H9 (cell line): ENCODE data around the gene HMOX2. TPM values are rescaled to one million over a fixed set of nuclear protein-coding genes. Genes with fewer than 3 reads are reported as not detected.

Experiments used
- DNase-seq: peaks from one replicate; pipeline ENCODE4 v3.0.0-alpha.2; 2017
- H2AFZ ChIP-seq: one replicate; pipeline ENCODE4 v1.6.1; 2013; ENCODE audit warnings: mild to moderate bottlenecking, low read length, control low read depth, moderate library complexity
- H2AK5ac ChIP-seq: 2 replicates; pipeline ENCODE4 v1.6.1; 2013; ENCODE audit warnings: low read length, control low read depth, mixed read lengths; ENCODE audit not compliant: insufficient read length
- H2BK120ac ChIP-seq: one replicate; pipeline ENCODE4 v1.6.1; 2013; ENCODE audit warnings: low read depth, mild to moderate bottlenecking, low read length, control low read depth, inconsistent platforms; ENCODE audit not compliant: poor library complexity, severe bottlenecking
- H2BK12ac ChIP-seq: 2 replicates; pipeline ENCODE4 v1.6.1; 2013; ENCODE audit warnings: low read length, control low read depth, mixed read lengths, low read depth; ENCODE audit not compliant: insufficient read length
- H2BK15ac ChIP-seq: 2 replicates; pipeline ENCODE4 v1.6.1; 2013; ENCODE audit warnings: low read depth, low read length, control low read depth
- H2BK20ac ChIP-seq: one replicate; pipeline ENCODE4 v1.6.1; 2013; ENCODE audit warnings: low read depth, mild to moderate bottlenecking, low read length, control low read depth, inconsistent platforms; ENCODE audit not compliant: poor library complexity, severe bottlenecking
- H2BK5ac ChIP-seq: 2 replicates; pipeline ENCODE4 v1.6.1; 2013; ENCODE audit warnings: low read length, control low read depth, mixed read lengths; ENCODE audit not compliant: insufficient read length
- H3K14ac ChIP-seq: 2 replicates; pipeline ENCODE4 v1.6.1; 2013; ENCODE audit warnings: low read length, control low read depth; ENCODE audit not compliant: insufficient read depth
- H3K18ac ChIP-seq: 2 replicates; pipeline ENCODE4 v1.6.1; 2013; ENCODE audit warnings: low read depth, mild to moderate bottlenecking, mixed read lengths, low read length, control low read depth; ENCODE audit not compliant: insufficient read length
- H3K23ac ChIP-seq: 2 replicates; pipeline ENCODE4 v1.6.1; 2013; ENCODE audit warnings: low read length, control low read depth, mixed read lengths, low read depth; ENCODE audit not compliant: insufficient read length
- H3K23me2 ChIP-seq: 2 replicates; pipeline ENCODE4 v1.6.1; 2013; ENCODE audit warnings: low read depth, mild to moderate bottlenecking, mixed read lengths, low read length, control low read depth; ENCODE audit not compliant: insufficient read length, poor library complexity, severe bottlenecking
- H3K27ac ChIP-seq: 2 replicates; pipeline ENCODE4 v1.5.1; 2013; ENCODE audit warnings: low read length, control low read depth, mixed read lengths, low read depth; ENCODE audit not compliant: insufficient read length
- H3K27me3 ChIP-seq: 2 replicates; pipeline ENCODE4 v1.6.1; 2013; ENCODE audit warnings: low read length, control low read depth, inconsistent platforms; ENCODE audit not compliant: insufficient read depth
- H3K4ac ChIP-seq: 2 replicates; pipeline ENCODE4 v1.6.1; 2013; ENCODE audit warnings: low read depth, mild to moderate bottlenecking, control low read depth, inconsistent platforms, low read length, moderate library complexity
- H3K4me1 ChIP-seq: 2 replicates; pipeline ENCODE4 v1.6.1; 2013; ENCODE audit warnings: low read length, control low read depth, inconsistent platforms; ENCODE audit not compliant: insufficient read depth
- H3K4me2 ChIP-seq: 2 replicates; pipeline ENCODE4 v1.6.1; 2013; ENCODE audit warnings: low read length, control low read depth, mixed read lengths; ENCODE audit not compliant: insufficient read length, insufficient read depth
- H3K56ac ChIP-seq: 2 replicates; pipeline ENCODE4 v1.6.1; 2013; ENCODE audit warnings: low read depth, mild to moderate bottlenecking, mixed read lengths, low read length, control low read depth; ENCODE audit not compliant: insufficient read length
- H3K79me1 ChIP-seq: 2 replicates; pipeline ENCODE4 v1.6.1; 2013; ENCODE audit warnings: low read depth, mild to moderate bottlenecking, moderate library complexity, low read length, control low read depth, inconsistent platforms; ENCODE audit not compliant: insufficient read depth, poor library complexity, severe bottlenecking
- H3K79me2 ChIP-seq: 2 replicates; pipeline ENCODE4 v1.6.1; 2013; ENCODE audit warnings: low read length, control low read depth, inconsistent platforms; ENCODE audit not compliant: insufficient read depth
- H3K9ac ChIP-seq: 2 replicates; pipeline ENCODE4 v1.6.1; 2013; ENCODE audit warnings: low read length, control low read depth, mixed read lengths; ENCODE audit not compliant: insufficient read length; ENCODE audit errors: extremely low read depth
- H3K9me3 ChIP-seq: one replicate; pipeline ENCODE4 v1.6.1; 2013; ENCODE audit warnings: low read depth, low read length, inconsistent platforms; ENCODE audit not compliant: control insufficient read depth
- H3T11ph ChIP-seq: one replicate; pipeline ENCODE4 v1.6.1; 2013; ENCODE audit warnings: mild to moderate bottlenecking, low read length, control low read depth, inconsistent platforms
- H4K20me1 ChIP-seq: one replicate; pipeline ENCODE4 v1.6.1; 2013; ENCODE audit not compliant: control insufficient read depth, insufficient read length, insufficient read depth
- H4K5ac ChIP-seq: 2 replicates; pipeline ENCODE4 v1.6.1; 2013; ENCODE audit warnings: low read depth, mild to moderate bottlenecking, mixed read lengths, low read length, control low read depth; ENCODE audit not compliant: insufficient read length
- H4K8ac ChIP-seq: replicated peaks from 2 replicates; pipeline ENCODE4 v1.6.1; 2013; ENCODE audit warnings: low read length, control low read depth, mixed read lengths, low read depth; ENCODE audit not compliant: insufficient read length
- H4K91ac ChIP-seq: 2 replicates; pipeline ENCODE4 v1.6.1; 2013; ENCODE audit warnings: low read depth, mild to moderate bottlenecking, moderate library complexity, mixed read lengths, low read length, control low read depth; ENCODE audit not compliant: insufficient read length
- H3K27ac Mint-ChIP-seq, 3 experiments: 2 replicates in 2 of 3; 3 replicates in 1 of 3; pipeline ENCODE4 v1.8.0; 2020 to 2021; ENCODE audit warnings: mixed read lengths in 3 of 3, mild to moderate bottlenecking in 1 of 3, moderate library complexity in 1 of 3
- H3K27me3 Mint-ChIP-seq: 2 replicates; pipeline ENCODE4 v1.8.0; 2021; ENCODE audit warnings: low read depth, mild to moderate bottlenecking, moderate library complexity, mixed read lengths
- H3K36me3 Mint-ChIP-seq, 3 experiments: 2 replicates in 2 of 3; 3 replicates in 1 of 3; pipeline ENCODE4 v1.8.0; 2020 to 2021; ENCODE audit warnings: low read depth in 3 of 3, mixed read lengths in 3 of 3; ENCODE audit not compliant: insufficient read depth in 1 of 3
- H3K4me1 Mint-ChIP-seq, 2 experiments: 2 replicates each; pipeline ENCODE4 v1.8.0; 2020; ENCODE audit warnings: mixed read lengths in 2 of 2
- H3K4me3 Mint-ChIP-seq, 2 experiments: 2 replicates in 1 of 2; 3 replicates in 1 of 2; pipeline ENCODE4 v1.8.0; 2020 to 2021; ENCODE audit warnings: mild to moderate bottlenecking in 2 of 2, mixed read lengths in 2 of 2, moderate library complexity in 1 of 2
- H3K9me3 Mint-ChIP-seq, 2 experiments: 2 replicates in 1 of 2; 3 replicates in 1 of 2; pipeline ENCODE4 v1.8.0; 2020; ENCODE audit warnings: mild to moderate bottlenecking in 2 of 2, mixed read lengths in 2 of 2, moderate library complexity in 1 of 2
- CTCF ChIP-seq: fragments of 200-600 bp; sonication (generic); conservative IDR thresholded peaks from 3 replicates; pipeline ENCODE4 v1.8.0; 2021; ENCODE audit warnings: antibody characterized with exemption, mild to moderate bottlenecking
- WGBS: extraction: QIAGEN DNeasy Blood & Tissue Kit; methylation state at CpG from one replicate; pipeline ENCODE4 v1.1.7; 2013; ENCODE audit warnings: missing lambda C conversion rate, low lambda C conversion rate, mixed read lengths; ENCODE audit not compliant: insufficient read length; ENCODE audit errors: extremely low coverage; 5-methylcytosine and 5-hydroxymethylcytosine counted together
- total RNA-seq: library from RNA; stranded (reverse); gene quantifications from 2 replicates; pipeline ENCODE4 v1.2.1, GENCODE V29; 2021

Gene HMOX2
- total RNA-seq, 1 experiment from 2014 or later = 44.4 TPM

- H3K27ac Mint-ChIP-seq = peak overlapping the region in 2 of 3 experiments; percentile 66 to 79; a peak in 3 of 7 replicates
- Histone ChIP-seq H3K79me2 (no peaks in the 10 kb centered on the region), H3K23me2 (no peaks in the 10 kb centered on the region), H2BK15ac (no peak overlapping the region), H3K9me3 (no peaks in the 10 kb centered on the region), H3K4me2 (no peak overlapping the region), H3K4me1 (no peaks in the 10 kb centered on the region), H3T11ph (no peak overlapping the region), H3K9ac (no peak overlapping the region), H3K18ac (no peak overlapping the region), H4K8ac (no peak overlapping the region), H3K27ac (no peak overlapping the region), H4K5ac (no peak overlapping the region), H2BK20ac (no peak overlapping the region), H2BK120ac (no peak overlapping the region), H3K4ac (no peak overlapping the region), H2AK5ac (no peak overlapping the region), H3K23ac (no peak overlapping the region), H4K91ac (no peak overlapping the region), H3K79me1 (no peaks in the 10 kb centered on the region), H3K27me3 (no peaks in the 10 kb centered on the region), H3K14ac (no peak overlapping the region; the same call in 1 of the 2 replicates), H3K56ac (no peak overlapping the region), H2BK5ac (no peak overlapping the region), H2AFZ (no peak overlapping the region), H2BK12ac (no peak overlapping the region), H4K20me1 (no peaks in the 10 kb centered on the region)
- no peak for TF ChIP-seq CTCF
- no peak overlapping the region for H3K4me3 Mint-ChIP-seq
- WGBS = no CpG with 5 or more reads among the region's 19 CpGs
- DNase-seq = no peak
- no peaks in the 10 kb centered on the region; the same call in 1 of the 2 replicates for H3K27me3 Mint-ChIP-seq
- H3K4me1 Mint-ChIP-seq = peaks cover 4 to 11% of the 10 kb centered on the region in 2 experiments; a peak in 3 of 4 replicates
- no peaks in the 10 kb centered on the region for H3K9me3 Mint-ChIP-seq
- peaks cover 16 to 33% (median 33%) of the 10 kb centered on the region in 3 experiments; a peak in 6 of 7 replicates for H3K36me3 Mint-ChIP-seq
Measured at GRCh38 chr16:4513086-4513860, 37.1 kb downstream of the HMOX2 start.
